Measurements from ENCODE around the gene RAPGEF3.

Gene RAPGEF3

DNA sequence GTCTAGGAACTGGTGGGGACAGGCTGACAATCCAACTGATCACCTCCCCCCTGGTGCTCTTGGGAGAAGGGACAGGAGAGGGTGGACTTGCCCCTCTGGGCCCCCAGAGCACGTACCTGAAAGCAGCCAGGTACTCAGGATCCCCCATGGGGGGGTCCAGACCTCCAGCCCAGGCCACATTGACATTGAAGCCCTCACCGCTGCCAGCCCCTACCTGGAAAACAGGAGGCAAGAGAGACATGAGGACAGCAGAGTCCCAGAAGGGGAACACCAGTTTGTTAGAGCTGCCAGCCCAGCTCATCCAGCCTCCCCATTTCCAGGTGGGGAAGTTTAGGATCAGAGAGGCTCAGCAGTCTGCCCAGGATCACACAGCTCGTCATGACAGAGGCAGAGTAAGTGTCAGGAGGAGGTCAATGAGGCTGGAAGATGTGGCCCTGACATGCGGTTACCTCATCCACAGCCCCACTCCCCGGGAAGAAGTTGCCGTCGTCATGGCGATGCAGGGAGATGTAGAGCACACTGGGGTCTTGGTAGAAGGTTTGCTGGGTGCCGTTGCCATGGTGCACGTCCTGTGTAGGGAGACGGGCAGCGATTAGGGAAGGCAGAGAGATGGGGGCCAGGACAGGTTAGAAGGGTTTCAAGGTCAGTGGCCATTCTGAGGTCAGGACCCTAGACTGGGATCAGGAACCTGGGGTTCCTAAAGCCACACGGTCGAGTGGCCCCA, 29.1 kb upstream of the RAPGEF3 start:
- no peak overlapping the region for H3K4me3 ChIP-seq
- no peak overlapping the region for H3K9ac ChIP-seq (ENCODE audit: insufficient read length)
- peaks cover 29% of the 10 kb centered on the region; the same call in 1 of the 2 replicates for H3K36me3 ChIP-seq (ENCODE audit: insufficient read depth, low read length)

DNA sequence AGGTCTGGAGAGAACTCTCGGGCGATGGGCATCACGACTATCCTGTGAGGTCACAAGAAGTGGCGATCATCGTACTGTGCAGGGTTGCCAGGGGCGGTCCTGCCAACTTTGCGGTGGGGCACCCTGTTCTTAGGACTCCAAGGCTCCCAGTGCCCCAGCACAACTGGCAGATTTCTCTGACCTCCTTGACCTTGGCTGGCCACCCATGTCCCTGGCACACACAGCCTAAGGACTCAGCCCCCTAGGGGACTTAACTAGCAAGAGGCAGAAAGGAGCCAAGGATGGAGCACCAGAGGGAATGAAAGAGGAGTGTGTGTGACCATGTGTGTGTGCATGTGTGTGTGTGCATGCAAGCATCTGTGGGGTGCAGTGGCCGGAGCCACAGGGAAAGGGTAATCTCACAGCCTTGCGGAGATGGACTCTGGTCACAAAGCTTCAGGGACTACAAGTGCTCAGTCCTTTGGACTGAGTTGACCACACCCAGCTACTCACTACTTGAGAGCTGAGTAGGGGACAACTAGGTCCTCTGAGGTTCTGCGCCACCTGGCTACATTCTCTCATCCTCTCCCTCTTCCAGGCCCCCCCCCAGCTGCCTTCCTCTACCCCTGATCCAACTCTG, 28.1 kb upstream of the RAPGEF3 start:
- peaks cover 38% of the 10 kb centered on the region; the same call in 1 of the 2 replicates for H3K36me3 ChIP-seq (ENCODE audit: insufficient read depth, low read length)
- DNase-seq (ENCODE audit: low read depth, low spot score) = no peak
- no peak for TF ChIP-seq POLR2AphosphoS5 (IDR thresholded peaks at IDR 0.05; ENCODE audit: borderline replicate concordance, low read depth, low read length)
- no peak for TF ChIP-seq FOXP2 (optimal IDR thresholded peaks at IDR 0.05; ENCODE audit: control extremely low read depth, extremely low read length, insufficient read depth)
- TF ChIP-seq EZH2 (IDR thresholded peaks at IDR 0.05) = no peak
- H3K27ac ChIP-seq = no peak overlapping the region
- H3K4me3 ChIP-seq = no peak overlapping the region
- H3K9ac ChIP-seq (ENCODE audit: insufficient read length) = no peak overlapping the region
- no peaks in the 10 kb centered on the region for H3K9me3 ChIP-seq (ENCODE audit: low read depth, low read length)

More for the DNA sequence above, 29.1 kb upstream of the RAPGEF3 start:
- no peaks in the 10 kb centered on the region for H3K9me3 ChIP-seq (ENCODE audit: low read depth, low read length)
- no peak for DNase-seq (ENCODE audit: low read depth, low spot score)
- H3K27ac ChIP-seq = no peak overlapping the region
- TF ChIP-seq FOXP2 (optimal IDR thresholded peaks at IDR 0.05; ENCODE audit: control extremely low read depth, extremely low read length, insufficient read depth) (no peak), POLR2AphosphoS5 (IDR thresholded peaks at IDR 0.05; ENCODE audit: borderline replicate concordance, low read depth, low read length) (no peak), EZH2 (IDR thresholded peaks at IDR 0.05) (no peak)

DNA sequence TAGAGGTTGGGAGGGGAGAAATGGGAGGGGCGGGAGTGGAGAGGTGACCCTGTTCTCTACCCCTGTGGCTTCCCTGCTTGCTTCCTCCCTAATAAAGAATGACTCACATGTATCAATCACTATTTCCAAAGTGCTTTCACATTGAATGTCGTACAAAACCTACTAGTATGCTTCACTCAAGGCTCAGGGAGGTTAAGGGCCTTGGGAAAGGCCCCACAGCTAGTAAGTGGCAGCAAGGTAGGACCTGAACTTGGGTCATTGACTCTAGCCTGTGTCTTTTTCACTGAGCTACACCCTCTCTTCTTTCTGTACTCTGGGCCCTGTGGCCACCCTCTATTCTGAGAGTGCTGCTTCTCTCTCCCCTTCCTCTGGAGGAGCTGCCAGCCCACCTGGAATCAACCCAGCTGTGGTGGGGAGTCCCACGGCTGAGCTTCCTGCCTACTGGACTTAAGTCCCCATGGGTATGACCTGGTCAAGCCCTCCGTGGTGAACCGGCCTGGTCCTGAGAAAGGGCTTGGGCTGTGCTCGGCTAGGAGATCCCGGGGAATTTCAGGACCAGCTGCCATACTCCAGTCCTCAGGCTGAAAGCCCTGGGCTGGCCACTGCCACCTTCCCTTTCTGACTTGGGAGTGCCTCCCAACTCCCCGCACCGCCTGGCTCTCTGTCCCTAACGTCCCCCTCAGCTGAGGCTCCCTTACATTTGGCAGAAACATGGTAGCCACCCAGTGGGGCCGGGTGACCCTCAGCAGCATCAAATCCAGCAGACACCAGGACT, 27.4 kb upstream of the RAPGEF3 start:
- Histone ChIP-seq H3K9me3 (ENCODE audit: low read depth, low read length) (no peaks in the 10 kb centered on the region), H3K9ac (ENCODE audit: insufficient read length) (no peak overlapping the region), H3K36me3 (ENCODE audit: insufficient read depth, low read length) (peaks cover 42% of the 10 kb centered on the region; the same call in 1 of the 2 replicates), H3K4me3 (no peak overlapping the region), H3K27ac (no peak overlapping the region)
- TF ChIP-seq FOXP2 (optimal IDR thresholded peaks at IDR 0.05; ENCODE audit: control extremely low read depth, extremely low read length, insufficient read depth) (no peak), EZH2 (IDR thresholded peaks at IDR 0.05) (no peak), POLR2AphosphoS5 (IDR thresholded peaks at IDR 0.05; ENCODE audit: borderline replicate concordance, low read depth, low read length) (no peak)
- DNase-seq (ENCODE audit: low read depth, low spot score) = no peak

DNA sequence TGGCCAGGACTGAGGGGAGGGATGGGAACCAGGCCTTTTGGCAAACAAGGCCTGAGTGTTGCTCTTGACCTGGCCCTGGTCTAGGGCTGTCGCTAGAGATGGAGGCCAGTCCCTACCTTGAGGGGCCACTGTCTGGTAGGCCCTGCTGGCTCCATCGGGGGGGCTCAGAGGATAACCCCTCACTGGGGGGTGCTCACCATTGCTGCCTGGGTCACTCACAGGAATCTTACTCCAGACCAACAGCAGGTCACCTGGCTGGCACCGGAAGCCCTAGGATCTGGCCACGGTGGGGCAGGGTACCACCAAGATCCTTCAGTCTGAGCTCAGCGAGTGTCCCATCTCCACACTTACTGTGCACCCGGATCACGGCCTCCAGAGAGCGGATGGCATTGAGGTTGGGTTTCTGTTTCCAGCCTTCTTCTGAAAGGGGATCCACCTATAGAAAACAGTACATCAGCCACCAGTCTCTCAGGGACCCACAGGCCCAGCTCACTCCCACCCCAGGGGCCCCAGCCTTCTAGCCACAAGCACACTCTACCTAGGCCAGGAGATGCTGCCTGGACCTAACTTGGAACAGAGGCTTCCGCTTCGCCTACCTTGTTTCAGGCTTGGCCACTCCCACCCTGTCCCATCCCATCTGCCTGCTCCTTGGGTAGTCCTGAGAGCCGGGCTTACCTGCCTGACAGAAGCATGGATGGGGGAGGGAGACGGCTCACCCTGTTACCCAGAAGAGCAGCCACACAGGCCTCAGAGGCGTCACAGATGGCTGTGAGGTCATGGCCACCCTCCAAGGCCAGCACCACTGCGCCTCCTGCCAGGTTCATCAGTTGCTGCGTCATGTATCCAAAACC, 26.6 kb upstream of the RAPGEF3 start:
- peaks cover 42% of the 10 kb centered on the region; the same call in 1 of the 2 replicates for H3K36me3 ChIP-seq (ENCODE audit: insufficient read depth, low read length)

DNA sequence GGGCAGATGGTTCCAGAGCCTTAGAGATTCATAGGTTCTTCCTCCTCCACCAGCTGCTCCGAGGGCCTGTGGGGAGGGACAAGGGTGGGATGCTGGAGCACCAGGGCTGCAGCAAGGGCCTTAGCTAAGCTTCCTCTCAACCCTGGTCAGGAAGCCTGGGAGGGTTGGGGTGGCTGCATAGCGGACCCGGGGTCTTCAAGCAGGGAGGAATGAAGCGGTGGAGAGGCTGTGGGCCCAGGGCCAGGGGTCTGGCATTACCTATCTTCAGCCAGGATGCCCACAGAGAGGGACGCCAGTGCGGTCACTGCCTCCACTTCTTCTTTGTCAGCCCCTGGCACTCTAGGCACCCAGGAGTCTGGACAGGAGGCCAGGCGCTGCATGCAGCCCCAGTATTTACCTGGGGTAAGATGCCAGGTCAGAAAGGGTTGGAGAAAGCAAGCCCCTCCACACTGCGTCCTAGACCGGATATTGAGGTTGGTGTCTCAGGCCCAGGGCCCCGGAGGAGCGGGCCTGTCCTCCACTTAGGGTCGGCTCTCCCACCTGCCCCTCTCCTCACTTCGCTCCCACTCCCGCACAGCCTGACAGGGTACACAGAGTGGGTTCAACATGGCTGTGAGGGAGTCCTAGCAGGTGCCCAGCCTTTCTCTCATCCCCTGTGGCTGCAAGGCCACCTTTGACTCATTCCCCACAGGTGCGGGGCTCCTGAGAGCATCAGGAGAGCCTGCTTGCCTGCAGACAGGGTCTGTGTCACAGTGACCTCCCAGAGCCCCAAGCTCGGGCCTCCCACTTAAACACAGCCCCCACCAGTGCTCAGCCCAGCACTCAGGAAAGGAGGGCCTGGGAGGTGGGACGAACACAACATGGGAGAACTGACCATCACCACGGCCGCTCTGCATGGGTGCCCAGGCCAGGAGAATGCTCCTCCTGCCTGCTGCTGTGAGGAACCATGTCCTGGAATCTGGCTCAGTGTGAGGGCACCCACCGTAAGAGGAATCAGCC, 25.4 kb upstream of the RAPGEF3 start:
- H3K36me3 ChIP-seq (ENCODE audit: insufficient read depth, low read length) = peaks cover 38% of the 10 kb centered on the region; the same call in 1 of the 2 replicates
- H3K27ac ChIP-seq = no peak overlapping the region
- no peak overlapping the region for H3K9ac ChIP-seq (ENCODE audit: insufficient read length)
- DNase-seq (ENCODE audit: low read depth, low spot score) = no peak
- no peak overlapping the region for H3K4me3 ChIP-seq
- TF ChIP-seq FOXP2 (optimal IDR thresholded peaks at IDR 0.05; ENCODE audit: control extremely low read depth, extremely low read length, insufficient read depth) = no peak
- no peak for TF ChIP-seq POLR2AphosphoS5 (IDR thresholded peaks at IDR 0.05; ENCODE audit: borderline replicate concordance, low read depth, low read length)
- TF ChIP-seq EZH2 (IDR thresholded peaks at IDR 0.05) = no peak
- H3K9me3 ChIP-seq (ENCODE audit: low read depth, low read length) = no peaks in the 10 kb centered on the region

More for the DNA sequence above, 26.6 kb upstream of the RAPGEF3 start:
- H3K27ac ChIP-seq = no peak overlapping the region
- H3K4me3 ChIP-seq = no peak overlapping the region
- no peak overlapping the region for H3K9ac ChIP-seq (ENCODE audit: insufficient read length)
- DNase-seq (ENCODE audit: low read depth, low spot score) = no peak
- H3K9me3 ChIP-seq (ENCODE audit: low read depth, low read length) = no peaks in the 10 kb centered on the region
- TF ChIP-seq EZH2 (IDR thresholded peaks at IDR 0.05) = no peak
- TF ChIP-seq FOXP2 (optimal IDR thresholded peaks at IDR 0.05; ENCODE audit: control extremely low read depth, extremely low read length, insufficient read depth) = no peak
- no peak for TF ChIP-seq POLR2AphosphoS5 (IDR thresholded peaks at IDR 0.05; ENCODE audit: borderline replicate concordance, low read depth, low read length)

DNA sequence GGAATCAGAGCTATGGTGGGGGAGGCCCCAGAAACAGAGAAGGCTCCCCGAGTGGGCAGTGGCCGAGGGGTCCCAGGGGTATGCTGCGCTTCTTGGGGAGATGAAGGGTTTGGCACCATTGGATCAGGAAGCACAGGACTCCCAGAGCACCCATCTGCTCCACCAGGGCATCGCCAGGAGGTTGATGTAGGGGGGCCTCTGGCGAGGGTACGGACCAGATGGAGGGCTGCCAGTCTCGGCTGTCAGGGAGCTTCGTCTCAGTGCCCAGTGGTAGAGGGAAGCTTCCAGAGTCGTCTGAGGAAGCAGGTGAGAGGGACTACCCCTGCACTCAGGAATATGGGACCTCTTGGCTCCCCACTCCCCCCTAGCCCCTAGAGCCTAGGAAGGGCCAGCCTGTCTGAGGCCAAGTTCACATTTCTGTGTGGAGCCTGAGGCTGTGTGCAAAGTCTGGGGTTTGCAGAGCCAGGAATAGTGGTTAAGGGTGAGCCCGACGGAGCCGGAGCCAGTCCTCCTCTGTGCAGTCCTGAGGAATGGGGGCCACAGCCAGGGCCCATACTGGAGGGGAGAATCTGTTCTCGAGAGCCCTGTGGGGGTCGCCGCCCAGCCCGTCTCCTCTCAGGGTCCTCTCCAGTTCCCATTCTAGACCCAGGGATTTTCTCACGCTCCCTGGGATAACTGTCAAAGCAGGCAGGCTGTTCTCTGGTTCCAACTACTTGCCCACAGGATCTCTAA, 24.5 kb upstream of the RAPGEF3 start:
- TF ChIP-seq FOXP2 (optimal IDR thresholded peaks at IDR 0.05; ENCODE audit: control extremely low read depth, extremely low read length, insufficient read depth) (no peak), POLR2AphosphoS5 (IDR thresholded peaks at IDR 0.05; ENCODE audit: borderline replicate concordance, low read depth, low read length) (no peak), EZH2 (IDR thresholded peaks at IDR 0.05) (no peak)
- no peak for DNase-seq (ENCODE audit: low read depth, low spot score)
- Histone ChIP-seq H3K9me3 (ENCODE audit: low read depth, low read length) (no peaks in the 10 kb centered on the region), H3K27ac (no peak overlapping the region), H3K9ac (ENCODE audit: insufficient read length) (no peak overlapping the region), H3K36me3 (ENCODE audit: insufficient read depth, low read length) (peaks cover 31% of the 10 kb centered on the region; the same call in 1 of the 2 replicates), H3K4me3 (no peak overlapping the region)

Measured in SK-N-MC (cell line).